Mesenteric fat pad (tissue), 1 donor: Measurements from ENCODE around the gene RAET1E. TPM values are rescaled to one million over a fixed set of nuclear protein-coding genes. Genes with fewer than 3 reads are reported as not detected.
"Not testable (repeated sequence)": the region's sequence is repeated elsewhere in the genome, so short reads cannot be mapped to it uniquely, and the experiment has no call there.

Experiments used
- DNase-seq: peaks from one replicate; pipeline ENCODE4 v3.0.0-alpha.2; 2020; ENCODE audit warnings: low spot score
- long read RNA-seq: library from polyadenylated mRNA; unstranded; transcript quantifications from one replicate; pipeline ENCODE4 v2.0.0, GENCODE V29; 2020
- total RNA-seq: library from RNA; stranded (reverse); fragmentation: NEBNext Ultra II Directional; extraction: Animal tissue kit (Norgen Biotek cat#: 25700); gene quantifications from one replicate; pipeline ENCODE4 v1.2.1, GENCODE V29; 2021
- donor health status: DM: yes; HTN: yes; CAD: no.

RAET1E gene
- total RNA-seq: 0.29 TPM
- long read RNA-seq: 0 reads

DNA sequence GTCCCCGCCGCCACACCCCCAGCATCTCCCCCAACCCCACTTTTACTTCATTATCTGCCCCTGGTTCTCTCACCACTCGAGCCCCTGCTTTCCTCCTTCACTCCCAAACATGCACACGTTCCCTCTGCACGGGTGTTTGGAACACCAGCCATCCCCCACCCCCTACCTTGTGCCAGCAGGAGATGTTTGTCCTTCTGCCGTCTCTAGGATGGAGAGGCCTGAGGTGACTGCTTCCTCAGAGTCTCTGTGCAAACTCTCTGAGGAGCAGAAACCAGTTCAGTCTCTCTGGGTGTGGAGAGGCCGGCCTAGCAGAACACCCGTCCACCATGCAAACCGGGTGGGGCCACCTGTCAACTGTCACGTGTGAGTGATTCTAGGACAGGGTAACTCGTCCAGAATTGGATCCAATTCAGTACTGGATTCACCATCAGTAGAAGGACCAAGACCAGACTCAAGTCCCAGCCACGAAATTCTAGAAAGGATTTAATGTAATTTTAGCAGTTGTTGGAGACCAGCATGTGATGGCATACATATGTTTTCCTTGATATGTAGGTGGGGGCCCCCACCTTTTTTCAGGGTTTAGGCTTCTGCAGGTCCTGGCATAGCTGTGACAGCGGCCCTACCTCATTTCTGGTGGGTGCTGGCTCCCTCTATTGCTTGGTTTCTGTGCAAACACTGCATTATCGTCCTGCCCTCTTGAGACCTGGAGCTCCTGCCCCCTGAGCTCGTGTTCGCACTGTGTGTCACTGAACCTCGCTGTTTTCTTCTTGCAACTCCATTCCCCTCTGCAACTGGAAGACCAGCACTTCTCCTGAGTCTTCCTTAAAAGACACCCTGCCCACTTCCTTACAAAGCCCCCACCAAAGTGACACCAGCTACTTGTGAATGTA, at the start of gene RAET1E:
Gene RAET1E (minus strand): TSS at position 259 of the 890 bp plus-strand sequence. CDS start 7,212 bp downstream, outside the sequence.
- DNase-seq: peak; percentile 78

DNA sequence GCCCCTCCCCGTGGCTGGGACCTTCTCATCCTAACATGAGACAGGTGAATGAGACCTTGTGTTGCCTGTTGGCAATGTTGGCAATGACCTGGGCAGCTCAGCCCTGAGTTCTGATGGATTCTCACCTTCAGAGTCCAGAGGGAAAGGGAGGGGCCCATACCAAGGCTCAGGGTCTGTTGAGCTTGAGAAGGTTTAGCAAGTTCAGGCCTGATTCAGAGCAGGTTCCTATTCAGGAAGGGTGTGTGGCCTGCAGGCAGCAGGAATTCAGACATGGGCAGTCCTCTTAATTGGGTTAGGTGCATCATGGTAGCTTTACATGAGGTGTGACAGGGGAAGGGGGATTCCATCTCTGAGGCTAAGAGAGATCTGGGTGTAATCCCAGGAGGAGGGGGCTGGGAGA, 49.6 kb upstream of the RAET1E start:
- not testable (repeated sequence) for DNase-seq

GRCh38 chr6:149946631-149947030, 48.7 kb upstream of the RAET1E start:
- peak; percentile 81 for DNase-seq

DNA sequence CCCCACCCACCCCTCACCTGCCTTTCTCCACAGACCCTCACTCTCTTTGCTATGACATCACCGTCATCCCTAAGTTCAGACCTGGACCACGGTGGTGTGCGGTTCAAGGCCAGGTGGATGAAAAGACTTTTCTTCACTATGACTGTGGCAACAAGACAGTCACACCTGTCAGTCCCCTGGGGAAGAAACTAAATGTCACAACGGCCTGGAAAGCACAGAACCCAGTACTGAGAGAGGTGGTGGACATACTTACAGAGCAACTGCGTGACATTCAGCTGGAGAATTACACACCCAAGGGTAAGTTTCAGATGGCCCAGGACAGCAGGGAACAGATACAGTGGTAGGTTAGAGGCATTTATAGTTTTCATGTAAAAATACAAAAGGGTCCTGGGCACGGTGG, 47.4 kb upstream of the RAET1E start:
- DNase-seq: not testable (repeated sequence)

GRCh38 chr6:149943321-149943720, 45.4 kb upstream of the RAET1E start:
- DNase-seq: not testable (repeated sequence)

GRCh38 chr6:149942461-149942829, 44.5 kb upstream of the RAET1E start:
- DNase-seq: no peak

DNA sequence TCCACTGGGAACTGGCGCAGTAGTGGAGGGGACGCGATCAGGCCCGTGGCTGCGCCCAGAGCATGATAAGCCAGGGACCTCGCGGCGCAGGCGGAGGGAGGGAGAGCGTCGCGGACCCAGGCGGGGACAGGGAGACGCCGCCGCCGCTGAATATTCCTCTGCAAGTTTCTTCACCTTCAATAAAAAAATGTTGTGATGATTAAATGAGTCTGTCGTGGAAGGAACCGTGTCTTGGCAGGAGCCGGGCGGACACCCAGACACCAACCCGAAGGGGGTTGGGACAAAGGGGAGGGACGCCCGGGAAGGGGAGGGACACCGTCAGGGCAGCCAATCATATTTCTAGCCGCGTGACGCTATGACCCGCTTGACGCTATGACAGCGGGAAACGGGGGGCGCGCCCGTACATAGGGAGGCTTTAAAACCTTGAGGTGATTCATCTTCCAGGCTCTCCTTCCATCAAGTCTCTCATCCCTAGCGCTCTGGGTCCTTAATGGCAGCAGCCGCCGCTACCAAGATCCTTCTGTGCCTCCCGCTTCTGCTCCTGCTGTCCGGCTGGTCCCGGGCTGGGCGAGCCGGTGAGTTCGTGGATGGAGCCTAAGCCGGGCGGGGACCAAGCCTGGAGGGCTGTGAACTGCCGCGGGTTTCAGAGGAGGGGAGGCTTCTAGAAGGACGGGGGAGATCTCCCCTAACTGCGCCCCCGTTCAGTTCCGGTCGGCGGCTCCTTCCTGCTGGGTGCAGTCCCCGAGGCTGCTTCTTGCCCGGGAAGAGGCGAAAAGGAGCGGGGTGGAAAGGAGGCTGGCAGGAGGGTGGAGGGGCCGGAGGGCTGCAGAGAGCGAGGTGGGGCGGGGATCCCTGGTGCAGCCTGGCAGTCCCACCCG, 43.9 kb upstream of the RAET1E start, which contains the start of gene ULBP2:
Gene ULBP2 (plus strand): TSS at position 432 of the 878 bp plus-strand sequence. CDS start 59 bp downstream, at position 491.
- DNase-seq: no peak

- DNase-seq: no peak
Measured at GRCh38 chr6:149940672-149940982, 42.7 kb upstream of the RAET1E start.

DNA sequence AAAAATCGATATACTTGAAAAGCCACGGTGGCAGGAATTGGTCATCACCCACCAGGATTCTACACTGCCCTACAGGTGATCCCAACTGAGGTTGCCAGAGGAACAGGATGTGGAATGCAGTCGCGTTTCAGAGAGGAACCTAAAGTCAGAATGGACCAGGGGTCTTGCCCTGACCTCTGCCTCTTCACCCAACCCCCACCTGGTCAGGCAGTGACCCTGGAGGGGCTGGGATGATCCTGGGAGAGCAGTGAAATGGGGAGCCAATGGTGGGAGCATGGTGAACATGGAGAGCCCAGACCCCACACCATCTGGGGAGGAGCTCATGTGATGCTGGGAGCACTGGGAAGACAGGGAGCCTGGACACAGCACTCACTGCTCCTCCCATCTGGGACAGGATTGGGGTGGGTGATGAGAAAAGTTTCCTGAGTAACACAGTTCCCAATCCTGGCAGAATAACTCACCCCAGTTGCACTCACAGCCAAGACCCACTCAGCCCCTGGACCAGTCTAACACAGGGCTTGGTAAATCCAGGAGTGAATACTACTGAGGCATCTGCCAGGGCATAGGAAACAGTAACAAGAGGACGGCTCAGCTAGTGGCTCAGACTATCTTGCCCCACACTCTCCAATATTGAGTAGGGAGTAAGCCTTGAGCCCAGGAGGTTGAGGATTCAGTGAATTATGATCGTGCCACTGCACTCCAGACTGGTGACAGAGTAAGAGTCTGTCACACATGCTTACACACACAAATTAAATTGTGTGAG, 42.2 kb upstream of the RAET1E start:
- DNase-seq: no peak

DNA sequence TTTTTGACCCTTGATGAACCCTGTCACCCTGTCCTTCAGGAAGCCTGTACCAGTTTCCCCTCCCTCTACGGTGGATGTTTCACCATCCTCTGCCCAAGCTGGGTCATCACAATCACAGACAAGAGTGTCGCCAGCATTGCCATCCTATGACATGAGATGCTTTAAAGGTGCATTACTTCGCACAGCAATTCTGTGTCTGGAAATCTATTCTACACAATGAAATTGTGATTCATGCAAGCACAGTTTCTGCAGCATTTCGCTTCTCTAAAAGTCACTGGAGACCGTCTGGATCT, 41.4 kb upstream of the RAET1E start:
- no peak for DNase-seq

GRCh38 chr6:149938571-149939355, 40.9 kb upstream of the RAET1E start:
- no peak for DNase-seq

DNA sequence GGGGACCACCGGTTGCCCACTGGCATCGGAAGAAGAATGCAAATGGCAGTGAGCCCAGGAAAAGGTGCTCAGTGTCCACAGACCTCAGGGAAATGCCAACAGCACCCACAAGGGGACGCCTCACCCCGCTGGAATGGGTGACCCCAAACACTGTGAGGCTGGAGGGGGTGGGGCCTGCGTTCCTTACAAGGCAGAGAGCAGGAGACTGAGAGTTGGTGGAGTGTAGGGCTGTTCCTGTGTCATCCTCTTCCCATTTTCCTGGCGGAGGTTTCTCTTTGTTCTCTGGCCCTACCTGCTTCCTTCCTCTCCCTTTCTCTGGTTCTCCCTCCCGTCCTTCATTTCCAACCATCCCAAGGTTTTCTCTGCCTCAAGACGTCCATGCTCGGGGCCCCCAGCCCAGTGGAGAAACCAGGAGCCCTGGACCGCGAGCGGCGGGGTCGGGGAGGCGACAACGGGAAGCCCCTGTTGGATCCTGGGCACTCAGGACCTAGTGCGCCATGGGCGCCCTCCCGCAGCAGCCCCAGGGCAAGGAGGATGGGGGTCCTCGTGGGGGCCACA, 40.2 kb upstream of the RAET1E start:
- DNase-seq: not testable (repeated sequence)

GRCh38 chr6:149936743-149937142, 38.8 kb upstream of the RAET1E start:
- DNase-seq: no peak

DNA sequence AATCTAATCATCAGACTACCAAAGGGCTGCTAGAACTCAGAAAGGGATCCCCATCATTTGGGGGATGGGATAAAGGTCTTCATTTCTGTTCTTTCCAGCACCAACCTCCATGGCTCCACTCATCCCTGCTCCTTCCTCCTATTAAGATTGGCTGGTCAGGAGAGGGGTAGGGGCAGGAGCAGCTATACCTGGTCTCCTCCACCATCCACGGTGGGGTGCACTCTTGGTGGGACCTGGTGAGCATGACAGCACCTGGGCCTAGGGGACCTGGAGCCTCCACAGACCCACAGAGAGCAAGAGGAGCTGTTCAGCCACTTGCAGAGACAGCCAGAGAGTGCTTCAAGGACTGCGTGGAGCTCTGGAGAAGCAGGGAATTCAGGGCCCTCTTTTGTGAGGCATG, 37.8 kb upstream of the RAET1E start:
- DNase-seq: no peak

- DNase-seq: no peak
Measured at GRCh38 chr6:149935246-149935645, 37.3 kb upstream of the RAET1E start.

GRCh38 chr6:149934249-149935156, 36.6 kb upstream of the RAET1E start:
- peak; percentile 57 for DNase-seq

GRCh38 chr6:149933461-149933860, 35.5 kb upstream of the RAET1E start:
- DNase-seq: peak; percentile 35

DNA sequence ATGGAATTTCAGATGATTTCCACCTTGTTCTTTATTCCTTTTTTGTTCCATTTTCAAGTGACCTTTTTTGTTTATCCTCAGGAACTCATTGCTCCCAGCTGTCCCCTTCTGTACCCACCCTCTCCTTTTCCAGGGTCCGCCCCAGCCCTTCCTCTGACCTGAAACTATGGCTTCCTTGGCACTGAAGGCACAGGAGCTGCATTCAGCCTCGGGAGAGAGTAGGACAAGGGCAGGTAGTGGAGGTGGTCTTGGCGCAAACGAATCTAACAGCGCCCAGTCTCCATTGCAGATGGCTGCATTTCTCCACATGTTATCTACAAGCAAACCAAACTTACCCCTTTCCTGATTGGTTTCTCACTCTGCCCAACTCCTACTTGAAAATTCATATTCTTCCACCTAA, 35.1 kb upstream of the RAET1E start:
- DNase-seq: no peak

- no peak for DNase-seq
Measured at GRCh38 chr6:149931501-149931900, 33.6 kb upstream of the RAET1E start.
